HCT116 (cell line): ENCODE data around the gene FGF14.

Experiments used
- CTCF ChIP-seq, 3 experiments: fragments of 200-600 bp in 1 of 3; sonication (generic) in 1 of 3; IDR thresholded peaks in 2 of 3; conservative IDR thresholded peaks in 1 of 3; 2 replicates each; pipeline ENCODE4 v1.5.1; 2012 to 2017; ENCODE audit warnings: low read depth in 2 of 3, low read length in 2 of 3, antibody characterized with exemption in 1 of 3, borderline replicate concordance in 1 of 3, control low read depth in 1 of 3, mild to moderate bottlenecking in 1 of 3, mixed read lengths in 1 of 3, mixed run types in 1 of 3, moderate library complexity in 1 of 3; ENCODE audit not compliant: insufficient read depth in 1 of 3
- EZH2 ChIP-seq: fragments of 200-600 bp; sonication (generic); IDR thresholded peaks from 2 replicates; pipeline ENCODE4 v1.6.1; 2017; ENCODE audit warnings: antibody characterized with exemption, mixed run types
- EZH2phosphoT487 ChIP-seq: fragments of 200-600 bp; IDR thresholded peaks from 2 replicates; pipeline ENCODE4 v1.6.1; 2018; ENCODE audit warnings: antibody characterized with exemption, borderline replicate concordance
- MAX ChIP-seq: IDR thresholded peaks from 2 replicates; pipeline ENCODE4 v1.6.1; 2012
- RAD21 ChIP-seq: IDR thresholded peaks from 2 replicates; pipeline ENCODE4 v1.6.1; 2012; ENCODE audit warnings: low read depth, mild to moderate bottlenecking
- YY1 ChIP-seq: IDR thresholded peaks from 2 replicates; pipeline ENCODE4 v1.6.1; 2011; ENCODE audit warnings: low read length, low read depth, moderate library complexity, mild to moderate bottlenecking; ENCODE audit not compliant: insufficient replicate concordance; ENCODE audit errors: extremely low read depth
- ZNF274 ChIP-seq: fragments of 200-500 bp; sonication (Bioruptor generic); IDR thresholded peaks from 2 replicates; pipeline ENCODE4 v1.6.1; 2014; ENCODE audit warnings: mild to moderate bottlenecking, low read depth, low read length, inconsistent platforms

- no peak for TF ChIP-seq CTCF (IDR thresholded peaks at IDR 0.05 in 2 of 3, conservative IDR thresholded peaks at IDR 0.05 in 1 of 3; ENCODE audit: borderline replicate concordance in 1 of 3, insufficient read depth in 1 of 3, low read depth in 2 of 3, low read length in 2 of 3)
- no peak for TF ChIP-seq EZH2phosphoT487
- no peak for TF ChIP-seq MAX
- TF ChIP-seq ZNF274 = no peak
- TF ChIP-seq RAD21 = no peak
- no peak for TF ChIP-seq YY1
- TF ChIP-seq EZH2 = no peak
Observed at GRCh38 chr13:101709952-101710351, 691.9 kb downstream of the FGF14 start.
